ENCODE results near the gene PPFIBP2.

DNA sequence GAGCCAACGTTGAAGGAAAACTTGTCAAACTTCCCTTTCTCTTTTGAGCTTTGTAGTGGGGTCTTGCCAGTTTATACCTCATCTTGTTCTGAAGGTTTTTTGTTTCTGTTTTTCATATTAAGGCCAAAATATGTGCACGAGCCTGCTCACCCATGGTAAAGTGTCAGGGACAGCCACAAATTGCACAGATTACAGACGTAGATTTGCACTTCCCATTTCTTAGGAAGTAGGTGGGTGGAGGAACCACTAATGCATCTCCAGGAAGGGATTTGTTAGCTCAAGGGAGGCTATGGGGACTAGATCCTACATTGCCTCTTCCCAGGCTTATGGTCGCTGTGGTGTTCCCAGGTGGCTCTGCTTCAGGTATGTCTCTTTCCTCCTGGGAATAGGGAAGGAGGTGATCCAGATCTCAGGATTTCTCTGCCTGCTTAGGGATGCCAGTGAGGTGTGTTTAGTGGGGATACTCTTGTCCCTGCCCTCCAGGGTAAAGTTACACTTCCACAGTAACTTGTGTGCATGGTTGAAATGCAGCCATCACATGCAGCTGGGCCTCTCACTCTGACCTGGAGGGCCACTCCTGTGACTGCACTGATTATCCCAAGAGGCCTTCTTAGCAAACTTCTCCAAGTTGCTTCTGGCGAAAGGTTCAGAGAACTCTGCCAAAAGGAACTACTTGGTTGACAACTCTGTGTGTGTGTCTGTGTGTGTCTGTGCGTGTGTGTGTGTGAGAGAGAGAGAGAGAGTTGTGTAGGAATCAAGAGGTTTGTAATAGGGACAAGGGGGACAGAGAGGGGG lies 9.8 kb downstream of the PPFIBP2 start:
- TF ChIP-seq, protein P1, sequence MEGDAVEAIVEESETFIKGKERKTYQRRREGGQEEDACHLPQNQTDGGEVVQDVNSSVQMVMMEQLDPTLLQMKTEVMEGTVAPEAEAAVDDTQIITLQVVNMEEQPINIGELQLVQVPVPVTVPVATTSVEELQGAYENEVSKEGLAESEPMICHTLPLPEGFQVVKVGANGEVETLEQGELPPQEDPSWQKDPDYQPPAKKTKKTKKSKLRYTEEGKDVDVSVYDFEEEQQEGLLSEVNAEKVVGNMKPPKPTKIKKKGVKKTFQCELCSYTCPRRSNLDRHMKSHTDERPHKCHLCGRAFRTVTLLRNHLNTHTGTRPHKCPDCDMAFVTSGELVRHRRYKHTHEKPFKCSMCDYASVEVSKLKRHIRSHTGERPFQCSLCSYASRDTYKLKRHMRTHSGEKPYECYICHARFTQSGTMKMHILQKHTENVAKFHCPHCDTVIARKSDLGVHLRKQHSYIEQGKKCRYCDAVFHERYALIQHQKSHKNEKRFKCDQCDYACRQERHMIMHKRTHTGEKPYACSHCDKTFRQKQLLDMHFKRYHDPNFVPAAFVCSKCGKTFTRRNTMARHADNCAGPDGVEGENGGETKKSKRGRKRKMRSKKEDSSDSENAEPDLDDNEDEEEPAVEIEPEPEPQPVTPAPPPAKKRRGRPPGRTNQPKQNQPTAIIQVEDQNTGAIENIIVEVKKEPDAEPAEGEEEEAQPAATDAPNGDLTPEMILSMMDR (IDR thresholded peaks at IDR 0.05): no peak
- TF ChIP-seq, protein P2, sequence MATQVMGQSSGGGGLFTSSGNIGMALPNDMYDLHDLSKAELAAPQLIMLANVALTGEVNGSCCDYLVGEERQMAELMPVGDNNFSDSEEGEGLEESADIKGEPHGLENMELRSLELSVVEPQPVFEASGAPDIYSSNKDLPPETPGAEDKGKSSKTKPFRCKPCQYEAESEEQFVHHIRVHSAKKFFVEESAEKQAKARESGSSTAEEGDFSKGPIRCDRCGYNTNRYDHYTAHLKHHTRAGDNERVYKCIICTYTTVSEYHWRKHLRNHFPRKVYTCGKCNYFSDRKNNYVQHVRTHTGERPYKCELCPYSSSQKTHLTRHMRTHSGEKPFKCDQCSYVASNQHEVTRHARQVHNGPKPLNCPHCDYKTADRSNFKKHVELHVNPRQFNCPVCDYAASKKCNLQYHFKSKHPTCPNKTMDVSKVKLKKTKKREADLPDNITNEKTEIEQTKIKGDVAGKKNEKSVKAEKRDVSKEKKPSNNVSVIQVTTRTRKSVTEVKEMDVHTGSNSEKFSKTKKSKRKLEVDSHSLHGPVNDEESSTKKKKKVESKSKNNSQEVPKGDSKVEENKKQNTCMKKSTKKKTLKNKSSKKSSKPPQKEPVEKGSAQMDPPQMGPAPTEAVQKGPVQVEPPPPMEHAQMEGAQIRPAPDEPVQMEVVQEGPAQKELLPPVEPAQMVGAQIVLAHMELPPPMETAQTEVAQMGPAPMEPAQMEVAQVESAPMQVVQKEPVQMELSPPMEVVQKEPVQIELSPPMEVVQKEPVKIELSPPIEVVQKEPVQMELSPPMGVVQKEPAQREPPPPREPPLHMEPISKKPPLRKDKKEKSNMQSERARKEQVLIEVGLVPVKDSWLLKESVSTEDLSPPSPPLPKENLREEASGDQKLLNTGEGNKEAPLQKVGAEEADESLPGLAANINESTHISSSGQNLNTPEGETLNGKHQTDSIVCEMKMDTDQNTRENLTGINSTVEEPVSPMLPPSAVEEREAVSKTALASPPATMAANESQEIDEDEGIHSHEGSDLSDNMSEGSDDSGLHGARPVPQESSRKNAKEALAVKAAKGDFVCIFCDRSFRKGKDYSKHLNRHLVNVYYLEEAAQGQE (IDR thresholded peaks at IDR 0.05; ENCODE audit: insufficient read depth in 1 of 2, low read depth in 2 of 2, low read length in 1 of 2): no peak
- TF ChIP-seq POLR2AphosphoS5 (IDR thresholded peaks at IDR 0.05; ENCODE audit: low read depth, low read length) (no peak), SIN3A (IDR thresholded peaks at IDR 0.05; ENCODE audit: borderline replicate concordance, insufficient read depth, low read depth, low read length) (no peak)
